Measurements from ENCODE around the gene APAF1.

APAF1 gene

GRCh38 chr12:98696036-98696646, 51.1 kb downstream of the APAF1 start:
- no peaks in the 10 kb centered on the region for H3K9me3 ChIP-seq (ENCODE audit: control insufficient read depth, low read length)
- no peaks in the 10 kb centered on the region for H3K27me3 ChIP-seq (ENCODE audit: control insufficient read depth, insufficient read depth, low read length, poor library complexity, severe bottlenecking)
- H3K4me3 ChIP-seq (ENCODE audit: insufficient read depth, low read depth, low read length), result no peak overlapping the region
- no peaks in the 10 kb centered on the region for H3K36me3 ChIP-seq (ENCODE audit: control insufficient read depth, insufficient read depth, low read length)
- WGBS, 2 experiments, result 36 to 43% methylated on average over 8 of the region's 8 CpGs
- H3K4me1 ChIP-seq (ENCODE audit: control insufficient read depth, insufficient read depth, low read length), result peaks cover 12% of the 10 kb centered on the region
- H3K27ac ChIP-seq (ENCODE audit: insufficient read depth, low read depth, low read length, poor library complexity, severe bottlenecking), result no peak overlapping the region

GRCh38 chr12:98697209-98697608, 52.1 kb downstream of the APAF1 start:
- WGBS, 2 experiments, result 90 to 97% methylated on average over 2 of the region's 2 CpGs
- Histone ChIP-seq H3K27ac (ENCODE audit: insufficient read depth, low read depth, low read length, poor library complexity, severe bottlenecking) (no peak overlapping the region), H3K4me3 (ENCODE audit: insufficient read depth, low read depth, low read length) (no peak overlapping the region), H3K9me3 (ENCODE audit: control insufficient read depth, low read length) (no peaks in the 10 kb centered on the region), H3K36me3 (ENCODE audit: control insufficient read depth, insufficient read depth, low read length) (no peaks in the 10 kb centered on the region), H3K4me1 (ENCODE audit: control insufficient read depth, insufficient read depth, low read length) (peaks cover 12% of the 10 kb centered on the region), H3K27me3 (ENCODE audit: control insufficient read depth, insufficient read depth, low read length, poor library complexity, severe bottlenecking) (no peaks in the 10 kb centered on the region)

- no peaks in the 10 kb centered on the region for H3K9me3 ChIP-seq (ENCODE audit: control insufficient read depth, low read length)
- no peaks in the 10 kb centered on the region for H3K27me3 ChIP-seq (ENCODE audit: control insufficient read depth, insufficient read depth, low read length, poor library complexity, severe bottlenecking)
- H3K4me3 ChIP-seq (ENCODE audit: insufficient read depth, low read depth, low read length), result no peak overlapping the region
- H3K36me3 ChIP-seq (ENCODE audit: control insufficient read depth, insufficient read depth, low read length), result no peaks in the 10 kb centered on the region
- WGBS, 2 experiments, result 42 to 56% methylated on average over 5 to 6 of the region's 6 CpGs
- H3K4me1 ChIP-seq (ENCODE audit: control insufficient read depth, insufficient read depth, low read length), result peaks cover 12% of the 10 kb centered on the region
- H3K27ac ChIP-seq (ENCODE audit: insufficient read depth, low read depth, low read length, poor library complexity, severe bottlenecking), result no peak overlapping the region
These were observed 53.7 kb downstream of the APAF1 start for GRCh38 chr12:98698603-98699463.

GRCh38 chr12:98699586-98699985, 54.5 kb downstream of the APAF1 start:
- H3K4me3 ChIP-seq (ENCODE audit: insufficient read depth, low read depth, low read length), result no peak overlapping the region
- H3K9me3 ChIP-seq (ENCODE audit: control insufficient read depth, low read length), result no peaks in the 10 kb centered on the region
- peaks cover 12% of the 10 kb centered on the region for H3K4me1 ChIP-seq (ENCODE audit: control insufficient read depth, insufficient read depth, low read length)
- H3K36me3 ChIP-seq (ENCODE audit: control insufficient read depth, insufficient read depth, low read length), result no peaks in the 10 kb centered on the region
- no peak overlapping the region for H3K27ac ChIP-seq (ENCODE audit: insufficient read depth, low read depth, low read length, poor library complexity, severe bottlenecking)
- no peaks in the 10 kb centered on the region for H3K27me3 ChIP-seq (ENCODE audit: control insufficient read depth, insufficient read depth, low read length, poor library complexity, severe bottlenecking)
- 87 to 92% methylated on average over 3 of the region's 3 CpGs for WGBS, 2 experiments

- peaks cover 3% of the 10 kb centered on the region for H3K4me1 ChIP-seq (ENCODE audit: control insufficient read depth, insufficient read depth, low read length)
- H3K36me3 ChIP-seq (ENCODE audit: control insufficient read depth, insufficient read depth, low read length), result no peaks in the 10 kb centered on the region
- no peak overlapping the region for H3K27ac ChIP-seq (ENCODE audit: insufficient read depth, low read depth, low read length, poor library complexity, severe bottlenecking)
- no CpG with 5 or more reads among the region's 1 CpG for WGBS, 2 experiments
- no peaks in the 10 kb centered on the region for H3K27me3 ChIP-seq (ENCODE audit: control insufficient read depth, insufficient read depth, low read length, poor library complexity, severe bottlenecking)
- H3K9me3 ChIP-seq (ENCODE audit: control insufficient read depth, low read length), result no peaks in the 10 kb centered on the region
- H3K4me3 ChIP-seq (ENCODE audit: insufficient read depth, low read depth, low read length), result no peak overlapping the region
These were observed 56.1 kb downstream of the APAF1 start for GRCh38 chr12:98701166-98701565.

- Histone ChIP-seq H3K9me3 (ENCODE audit: control insufficient read depth, low read length) (no peaks in the 10 kb centered on the region), H3K4me3 (ENCODE audit: insufficient read depth, low read depth, low read length) (no peak overlapping the region), H3K4me1 (ENCODE audit: control insufficient read depth, insufficient read depth, low read length) (no peaks in the 10 kb centered on the region), H3K27ac (ENCODE audit: insufficient read depth, low read depth, low read length, poor library complexity, severe bottlenecking) (no peak overlapping the region), H3K27me3 (ENCODE audit: control insufficient read depth, insufficient read depth, low read length, poor library complexity, severe bottlenecking) (no peaks in the 10 kb centered on the region), H3K36me3 (ENCODE audit: control insufficient read depth, insufficient read depth, low read length) (no peaks in the 10 kb centered on the region)
- 90 to 100% methylated on average over 1 of the region's 1 CpG for WGBS, 2 experiments
These were observed 63.9 kb downstream of the APAF1 start for GRCh38 chr12:98709022-98709421.

- no peaks in the 10 kb centered on the region for H3K9me3 ChIP-seq (ENCODE audit: control insufficient read depth, low read length)
- no peak overlapping the region for H3K4me3 ChIP-seq (ENCODE audit: insufficient read depth, low read depth, low read length)
- WGBS, 2 experiments, result 60 to 79% methylated on average over 3 to 4 of the region's 4 CpGs
- H3K36me3 ChIP-seq (ENCODE audit: control insufficient read depth, insufficient read depth, low read length), result no peaks in the 10 kb centered on the region
- H3K27ac ChIP-seq (ENCODE audit: insufficient read depth, low read depth, low read length, poor library complexity, severe bottlenecking), result no peak overlapping the region
- H3K27me3 ChIP-seq (ENCODE audit: control insufficient read depth, insufficient read depth, low read length, poor library complexity, severe bottlenecking), result no peaks in the 10 kb centered on the region
- H3K4me1 ChIP-seq (ENCODE audit: control insufficient read depth, insufficient read depth, low read length), result no peaks in the 10 kb centered on the region
These were observed 69.3 kb downstream of the APAF1 start for GRCh38 chr12:98714426-98714825.

GRCh38 chr12:98719515-98720504, 74.7 kb downstream of the APAF1 start:
- H3K36me3 ChIP-seq (ENCODE audit: control insufficient read depth, insufficient read depth, low read length), result peaks cover 6% of the 10 kb centered on the region

GRCh38 chr12:98721204-98721702, 76.2 kb downstream of the APAF1 start:
- 88 to 96% methylated on average over 2 of the region's 2 CpGs for WGBS, 2 experiments
- Histone ChIP-seq H3K36me3 (ENCODE audit: control insufficient read depth, insufficient read depth, low read length) (peaks cover 6% of the 10 kb centered on the region), H3K27ac (ENCODE audit: insufficient read depth, low read depth, low read length, poor library complexity, severe bottlenecking) (no peak overlapping the region), H3K4me1 (ENCODE audit: control insufficient read depth, insufficient read depth, low read length) (no peaks in the 10 kb centered on the region), H3K9me3 (ENCODE audit: control insufficient read depth, low read length) (no peaks in the 10 kb centered on the region), H3K4me3 (ENCODE audit: insufficient read depth, low read depth, low read length) (no peak overlapping the region), H3K27me3 (ENCODE audit: control insufficient read depth, insufficient read depth, low read length, poor library complexity, severe bottlenecking) (no peaks in the 10 kb centered on the region)

More at GRCh38 chr12:98719515-98720504, 74.7 kb downstream of the APAF1 start:
- no peak overlapping the region for H3K27ac ChIP-seq (ENCODE audit: insufficient read depth, low read depth, low read length, poor library complexity, severe bottlenecking)
- no peaks in the 10 kb centered on the region for H3K9me3 ChIP-seq (ENCODE audit: control insufficient read depth, low read length)
- no peaks in the 10 kb centered on the region for H3K4me1 ChIP-seq (ENCODE audit: control insufficient read depth, insufficient read depth, low read length)
- 92 to 96% methylated on average over 5 to 6 of the region's 6 CpGs for WGBS, 2 experiments
- no peaks in the 10 kb centered on the region for H3K27me3 ChIP-seq (ENCODE audit: control insufficient read depth, insufficient read depth, low read length, poor library complexity, severe bottlenecking)
- H3K4me3 ChIP-seq (ENCODE audit: insufficient read depth, low read depth, low read length), result no peak overlapping the region

Data from ectodermal cell (in vitro differentiated cells).